IPS-18c (cell line): ENCODE data around the gene OLA1.

Experiments used
- H3K4me3 ChIP-seq: 2 replicates; pipeline ENCODE4 v1.7.0; 2013; ENCODE audit warnings: low read depth, mild to moderate bottlenecking, low read length, moderate library complexity; ENCODE audit not compliant: insufficient read depth
- H3K9me3 ChIP-seq: one replicate; pipeline ENCODE4 v1.6.1; 2013; ENCODE audit warnings: mild to moderate bottlenecking, low read length, moderate library complexity; ENCODE audit not compliant: control insufficient read depth, insufficient read depth

The OLA1 gene

GRCh38 chr2:174236429-174236828 lies 11.9 kb downstream of the OLA1 start:
- Histone ChIP-seq H3K9me3 (no peaks in the 10 kb centered on the region), H3K4me3 (no peak overlapping the region)

- Histone ChIP-seq H3K4me3 (no peak overlapping the region), H3K9me3 (no peaks in the 10 kb centered on the region)
Observed at GRCh38 chr2:174235680-174236079, 12.7 kb downstream of the OLA1 start.

GRCh38 chr2:174233771-174234275 lies 14.5 kb downstream of the OLA1 start:
- no peak overlapping the region for H3K4me3 ChIP-seq
- no peaks in the 10 kb centered on the region for H3K9me3 ChIP-seq

- Histone ChIP-seq H3K4me3 (no peak overlapping the region), H3K9me3 (no peaks in the 10 kb centered on the region)
Observed at GRCh38 chr2:174227748-174228147, 20.6 kb downstream of the OLA1 start.

GRCh38 chr2:174224665-174225288 lies 23.6 kb downstream of the OLA1 start:
- Histone ChIP-seq H3K9me3 (no peaks in the 10 kb centered on the region), H3K4me3 (no peak overlapping the region)

GRCh38 chr2:174224125-174224524 lies 24.2 kb downstream of the OLA1 start:
- Histone ChIP-seq H3K9me3 (no peaks in the 10 kb centered on the region), H3K4me3 (no peak overlapping the region)

- no peaks in the 10 kb centered on the region for H3K9me3 ChIP-seq
- H3K4me3 ChIP-seq, result no peak overlapping the region
Observed at GRCh38 chr2:174223388-174223787, 24.9 kb downstream of the OLA1 start.

- Histone ChIP-seq H3K4me3 (no peak overlapping the region), H3K9me3 (no peaks in the 10 kb centered on the region)
Observed at GRCh38 chr2:174222154-174222553, 26.2 kb downstream of the OLA1 start.

GRCh38 chr2:174219321-174219720 lies 29.0 kb downstream of the OLA1 start:
- H3K4me3 ChIP-seq, result no peak overlapping the region
- H3K9me3 ChIP-seq, result no peaks in the 10 kb centered on the region

GRCh38 chr2:174218773-174219172 lies 29.6 kb downstream of the OLA1 start:
- Histone ChIP-seq H3K4me3 (no peak overlapping the region), H3K9me3 (no peaks in the 10 kb centered on the region)

- no peaks in the 10 kb centered on the region for H3K9me3 ChIP-seq
- no peak overlapping the region for H3K4me3 ChIP-seq
Observed at GRCh38 chr2:174217869-174218268, 30.5 kb downstream of the OLA1 start.

- Histone ChIP-seq H3K9me3 (no peaks in the 10 kb centered on the region), H3K4me3 (no peak overlapping the region)
Observed at GRCh38 chr2:174211954-174212353, 36.4 kb downstream of the OLA1 start.

GRCh38 chr2:174210862-174211261 lies 37.5 kb downstream of the OLA1 start:
- H3K9me3 ChIP-seq, result no peaks in the 10 kb centered on the region
- H3K4me3 ChIP-seq, result no peak overlapping the region

- H3K9me3 ChIP-seq, result no peaks in the 10 kb centered on the region
- H3K4me3 ChIP-seq, result no peak overlapping the region
Observed at GRCh38 chr2:174209325-174209724, 39.0 kb downstream of the OLA1 start.

GRCh38 chr2:174208026-174208425 lies 40.3 kb downstream of the OLA1 start:
- Histone ChIP-seq H3K4me3 (no peak overlapping the region), H3K9me3 (no peaks in the 10 kb centered on the region)

GRCh38 chr2:174205562-174205961 lies 42.8 kb downstream of the OLA1 start:
- Histone ChIP-seq H3K9me3 (no peaks in the 10 kb centered on the region), H3K4me3 (no peak overlapping the region)

GRCh38 chr2:174202188-174202587 lies 46.1 kb downstream of the OLA1 start:
- Histone ChIP-seq H3K9me3 (no peaks in the 10 kb centered on the region), H3K4me3 (no peak overlapping the region)

- Histone ChIP-seq H3K9me3 (no peaks in the 10 kb centered on the region), H3K4me3 (no peak overlapping the region)
Observed at GRCh38 chr2:174198846-174199564, 49.3 kb downstream of the OLA1 start.
